Activated B cell treated with CpG ODN at 0.5 μM for 24 hours (primary cell): ENCODE data around the gene CDK14. TPM values are rescaled to one million over a fixed set of nuclear protein-coding genes. Genes with fewer than 3 reads are reported as not detected.

Source experiments
- ATAC-seq: fragments of 200-7000 bp; cut with Tn5 transposase; one replicate; pipeline ENCODE4 v1.10.0; 2021; ENCODE audit warnings: low read depth, mild to moderate bottlenecking, moderate library complexity
- CTCF ChIA-PET: fragments of 350-600 bp; sonication (Branson Sonifier 250); formaldehyde crosslinking; loops from one replicate; lab custom pipeline; 2021; ENCODE audit warnings: antibody characterized with exemption; lab: Charles Lee
- POLR2A ChIA-PET: fragments of 350-600 bp; sonication (Branson Sonifier 250); formaldehyde crosslinking; loops from one replicate; lab custom pipeline; 2021; ENCODE audit warnings: antibody characterized with exemption; lab: Charles Lee
- DNase-seq: peaks from one replicate; pipeline ENCODE4 v3.0.0; 2022
- H3K27ac Mint-ChIP-seq: one replicate; pipeline ENCODE4 v1.8.0; 2020; ENCODE audit warnings: mixed read lengths
- H3K27me3 Mint-ChIP-seq: one replicate; pipeline ENCODE4 v1.8.0; 2021; ENCODE audit warnings: mixed read lengths
- H3K36me3 Mint-ChIP-seq: one replicate; pipeline ENCODE4 v1.8.0; 2021; ENCODE audit warnings: low read depth, mixed read lengths
- H3K4me1 Mint-ChIP-seq: one replicate; pipeline ENCODE4 v1.8.0; 2021; ENCODE audit warnings: mixed read lengths
- H3K4me3 Mint-ChIP-seq: one replicate; pipeline ENCODE4 v1.8.0; 2020; ENCODE audit warnings: mild to moderate bottlenecking, mixed read lengths
- H3K9me3 Mint-ChIP-seq: one replicate; pipeline ENCODE4 v1.8.0; 2020; ENCODE audit warnings: mixed read lengths
- intact Hi-C: fragments of 100-400 bp; cut with micrococcal nuclease; formaldehyde crosslinking; loops from one replicate; pipeline ENCODE4 v1.15.1; 2024
- total RNA-seq: library from RNA; stranded (reverse); gene quantifications from 2 replicates; pipeline ENCODE4 v1.2.3, GENCODE V29; 2022
- TF ChIP-seq, protein P1 (sequence below): fragments of 200-600 bp; IDR thresholded peaks from one replicate; pipeline ENCODE4 v1.8.0; 2022; ENCODE audit warnings: antibody characterized with exemption, mild to moderate bottlenecking

The CDK14 gene
- total RNA-seq, 1 donor from 2014 or later: 140 TPM

GRCh38 chr7:91051966-91052365, 455.8 kb downstream of the CDK14 start:
- ChIA-PET CTCF (no interaction called here), POLR2A (no interaction called here)
- H3K9me3 Mint-ChIP-seq: peaks cover 6% of the 10 kb centered on the region
- H3K4me3 Mint-ChIP-seq: no peak overlapping the region
- intact Hi-C loops: no loop called here
- no peaks in the 10 kb centered on the region for H3K27me3 Mint-ChIP-seq
- peaks cover 13% of the 10 kb centered on the region for H3K4me1 Mint-ChIP-seq
- DNase-seq: no peak
- TF ChIP-seq, protein P1, sequence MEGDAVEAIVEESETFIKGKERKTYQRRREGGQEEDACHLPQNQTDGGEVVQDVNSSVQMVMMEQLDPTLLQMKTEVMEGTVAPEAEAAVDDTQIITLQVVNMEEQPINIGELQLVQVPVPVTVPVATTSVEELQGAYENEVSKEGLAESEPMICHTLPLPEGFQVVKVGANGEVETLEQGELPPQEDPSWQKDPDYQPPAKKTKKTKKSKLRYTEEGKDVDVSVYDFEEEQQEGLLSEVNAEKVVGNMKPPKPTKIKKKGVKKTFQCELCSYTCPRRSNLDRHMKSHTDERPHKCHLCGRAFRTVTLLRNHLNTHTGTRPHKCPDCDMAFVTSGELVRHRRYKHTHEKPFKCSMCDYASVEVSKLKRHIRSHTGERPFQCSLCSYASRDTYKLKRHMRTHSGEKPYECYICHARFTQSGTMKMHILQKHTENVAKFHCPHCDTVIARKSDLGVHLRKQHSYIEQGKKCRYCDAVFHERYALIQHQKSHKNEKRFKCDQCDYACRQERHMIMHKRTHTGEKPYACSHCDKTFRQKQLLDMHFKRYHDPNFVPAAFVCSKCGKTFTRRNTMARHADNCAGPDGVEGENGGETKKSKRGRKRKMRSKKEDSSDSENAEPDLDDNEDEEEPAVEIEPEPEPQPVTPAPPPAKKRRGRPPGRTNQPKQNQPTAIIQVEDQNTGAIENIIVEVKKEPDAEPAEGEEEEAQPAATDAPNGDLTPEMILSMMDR: no peak
- H3K36me3 Mint-ChIP-seq: peaks cover 50% of the 10 kb centered on the region
- no peak for ATAC-seq
- no peak overlapping the region for H3K27ac Mint-ChIP-seq

GRCh38 chr7:91054374-91054773, 458.3 kb downstream of the CDK14 start:
- Mint-ChIP-seq H3K4me3 (no peak overlapping the region), H3K27me3 (no peaks in the 10 kb centered on the region), H3K27ac (no peak overlapping the region), H3K36me3 (peaks cover 38% of the 10 kb centered on the region), H3K4me1 (peaks cover 13% of the 10 kb centered on the region), H3K9me3 (peaks cover 6% of the 10 kb centered on the region)
- ChIA-PET POLR2A (no interaction called here), CTCF (no interaction called here)
- intact Hi-C loops: no loop called here
- no peak for DNase-seq
- no peak for ATAC-seq
- TF ChIP-seq, protein P1: no peak

- CTCF ChIA-PET: no interaction called here
- intact Hi-C loops: no loop called here
- no peak for ATAC-seq
- DNase-seq: no peak
- Mint-ChIP-seq H3K27ac (no peak overlapping the region), H3K4me1 (peaks cover 9% of the 10 kb centered on the region), H3K4me3 (no peak overlapping the region), H3K27me3 (no peaks in the 10 kb centered on the region), H3K36me3 (peaks cover 40% of the 10 kb centered on the region), H3K9me3 (peaks cover 6% of the 10 kb centered on the region)
- TF ChIP-seq, protein P1: no peak
- POLR2A ChIA-PET: no interaction called here
These were observed 459.1 kb downstream of the CDK14 start for GRCh38 chr7:91055219-91055618.

DNA sequence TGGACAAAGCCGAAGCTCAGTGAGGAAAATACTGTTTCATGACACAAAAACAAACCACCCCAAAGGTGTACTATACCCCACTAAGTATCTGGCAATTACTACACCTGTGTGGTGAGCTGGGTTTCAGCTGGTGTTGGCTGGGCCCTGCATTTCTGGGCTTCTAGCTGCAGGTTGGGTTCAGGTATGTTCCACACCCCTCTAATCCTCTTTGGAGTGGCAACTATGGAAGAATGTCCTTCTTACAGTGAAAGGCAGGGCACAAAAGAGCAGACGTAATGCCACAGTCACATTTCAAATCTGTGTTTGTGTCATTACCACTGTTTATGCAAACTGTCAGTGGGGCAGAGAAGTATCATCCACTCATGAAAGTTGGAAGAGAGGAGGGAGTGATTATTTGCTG, 466.6 kb downstream of the CDK14 start:
- ChIA-PET CTCF (interaction anchor here (1.0 kb wide), 1 partner anchor 20 kb away, joined by 3 read pairs; no protein-coding TSS in a partner anchor), POLR2A (no interaction called here)
- ATAC-seq: no peak

GRCh38 chr7:91064052-91064451, 467.9 kb downstream of the CDK14 start:
- intact Hi-C loops: no loop called here

More for the DNA sequence above, 466.6 kb downstream of the CDK14 start:
- peaks cover 26% of the 10 kb centered on the region for H3K4me1 Mint-ChIP-seq
- no peaks in the 10 kb centered on the region for H3K27me3 Mint-ChIP-seq
- no peaks in the 10 kb centered on the region for H3K9me3 Mint-ChIP-seq
- TF ChIP-seq, protein P1: no peak
- no peak overlapping the region for H3K27ac Mint-ChIP-seq
- intact Hi-C loops: no loop called here
- H3K36me3 Mint-ChIP-seq: peaks cover 54% of the 10 kb centered on the region
- no peak overlapping the region for H3K4me3 Mint-ChIP-seq
- DNase-seq: no peak

More at GRCh38 chr7:91064052-91064451, 467.9 kb downstream of the CDK14 start:
- Mint-ChIP-seq H3K36me3 (peaks cover 57% of the 10 kb centered on the region), H3K4me3 (no peak overlapping the region), H3K27ac (no peak overlapping the region), H3K4me1 (peaks cover 26% of the 10 kb centered on the region), H3K9me3 (no peaks in the 10 kb centered on the region), H3K27me3 (no peaks in the 10 kb centered on the region)
- DNase-seq (no peak), ATAC-seq (no peak)
- TF ChIP-seq, protein P1: no peak
- POLR2A ChIA-PET: no interaction called here
- CTCF ChIA-PET: interaction anchor here (0.5 kb wide), 1 partner anchor 340 kb away, joined by 3 read pairs; no protein-coding TSS in a partner anchor
